Measurements from ENCODE around the gene CLDN6.

DNA sequence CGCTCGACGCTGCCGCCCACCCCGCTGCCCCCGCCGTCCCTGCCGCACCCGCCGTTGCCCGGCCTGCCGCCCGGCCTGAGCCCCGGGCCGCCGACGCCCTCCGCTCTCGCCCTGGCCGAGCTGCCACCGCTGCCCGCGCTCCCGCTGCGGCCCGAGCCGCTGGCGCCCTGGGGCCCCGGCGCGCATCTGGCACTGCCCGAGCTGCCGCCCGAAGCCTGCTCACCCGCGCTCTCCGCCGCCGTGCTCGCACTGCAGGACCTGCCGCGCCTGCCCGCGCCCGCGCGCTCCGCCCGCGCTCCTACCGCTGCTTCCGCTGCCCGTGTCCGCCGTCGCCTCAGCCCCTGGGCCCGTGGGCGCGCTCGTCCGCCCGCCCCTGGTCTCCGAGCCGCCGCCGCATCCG, 13.7 kb downstream of the CLDN6 start:
- TF ChIP-seq POLR2A (IDR thresholded peaks at IDR 0.05; ENCODE audit: low read depth, low read length) = no peak
- no peak for TF ChIP-seq TAF1 (IDR thresholded peaks at IDR 0.05; ENCODE audit: low read depth, low read length)
- TF ChIP-seq POLR2AphosphoS5 (IDR thresholded peaks at IDR 0.05; ENCODE audit: low read depth, low read length) = no peak
- TF ChIP-seq POU2F2 (IDR thresholded peaks at IDR 0.05; ENCODE audit: low read depth, low read length) = no peak
- TF ChIP-seq PAX5 (IDR thresholded peaks at IDR 0.05; ENCODE audit: insufficient read depth, low read length, severe bottlenecking) = no peak
- TF ChIP-seq SPI1 (IDR thresholded peaks at IDR 0.05; ENCODE audit: low read depth, low read length) = no peak
